Islet precursor cell (in vitro differentiated cells): ENCODE data around the gene MLXIPL.
"Not testable (repeated sequence)": the region's sequence is repeated elsewhere in the genome, so short reads cannot be mapped to it uniquely, and the experiment has no call there.

Experiments used
- DNase-seq: peaks from one replicate; pipeline ENCODE4 v3.0.0-alpha.2; 2018

MLXIPL gene

GRCh38 chr7:73573791-73574190, 50.5 kb downstream of the MLXIPL start:
- no peak for DNase-seq

- no peak for DNase-seq
Measured at GRCh38 chr7:73573276-73573675, 51.0 kb downstream of the MLXIPL start.

GRCh38 chr7:73572767-73573186, 51.5 kb downstream of the MLXIPL start:
- no peak for DNase-seq

GRCh38 chr7:73570977-73571376, 53.3 kb downstream of the MLXIPL start:
- no peak for DNase-seq

GRCh38 chr7:73570521-73570920, 53.8 kb downstream of the MLXIPL start:
- no peak for DNase-seq

- no peak for DNase-seq
Measured at GRCh38 chr7:73569042-73569608, 55.2 kb downstream of the MLXIPL start.

GRCh38 chr7:73567846-73568685, 56.3 kb downstream of the MLXIPL start:
- DNase-seq: no peak

- DNase-seq: no peak
Measured at GRCh38 chr7:73567140-73567539, 57.2 kb downstream of the MLXIPL start.

- not testable (repeated sequence) for DNase-seq
Measured at GRCh38 chr7:73566431-73566830, 57.9 kb downstream of the MLXIPL start.

GRCh38 chr7:73565675-73566340, 58.5 kb downstream of the MLXIPL start:
- DNase-seq: no peak

- DNase-seq: no peak
Measured at GRCh38 chr7:73560109-73560835, 64.0 kb downstream of the MLXIPL start.

- peak; percentile 85 for DNase-seq
Measured at GRCh38 chr7:73557397-73558257, 66.7 kb downstream of the MLXIPL start, which contains the start of gene BCL7B. Gene BCL7B (minus strand): TSS chr7:73557690. CDS start chr7:73557578, 112 bp downstream.

GRCh38 chr7:73557108-73557396, 67.3 kb downstream of the MLXIPL start:
- peak; percentile 98 for DNase-seq

- no peak for DNase-seq
Measured at GRCh38 chr7:73556208-73557107, 67.9 kb downstream of the MLXIPL start.

- DNase-seq: no peak
Measured at GRCh38 chr7:73555411-73555982, 68.8 kb downstream of the MLXIPL start.

- DNase-seq: not testable (repeated sequence)
Measured at GRCh38 chr7:73550093-73550492, 74.2 kb downstream of the MLXIPL start.

- DNase-seq: no peak
Measured at GRCh38 chr7:73549176-73549575, 75.1 kb downstream of the MLXIPL start.

GRCh38 chr7:73547841-73548240, 76.5 kb downstream of the MLXIPL start:
- no peak for DNase-seq

GRCh38 chr7:73544678-73545077, 79.6 kb downstream of the MLXIPL start:
- DNase-seq: no peak
